ENCODE measurements around the gene PYCR2.

DNA sequence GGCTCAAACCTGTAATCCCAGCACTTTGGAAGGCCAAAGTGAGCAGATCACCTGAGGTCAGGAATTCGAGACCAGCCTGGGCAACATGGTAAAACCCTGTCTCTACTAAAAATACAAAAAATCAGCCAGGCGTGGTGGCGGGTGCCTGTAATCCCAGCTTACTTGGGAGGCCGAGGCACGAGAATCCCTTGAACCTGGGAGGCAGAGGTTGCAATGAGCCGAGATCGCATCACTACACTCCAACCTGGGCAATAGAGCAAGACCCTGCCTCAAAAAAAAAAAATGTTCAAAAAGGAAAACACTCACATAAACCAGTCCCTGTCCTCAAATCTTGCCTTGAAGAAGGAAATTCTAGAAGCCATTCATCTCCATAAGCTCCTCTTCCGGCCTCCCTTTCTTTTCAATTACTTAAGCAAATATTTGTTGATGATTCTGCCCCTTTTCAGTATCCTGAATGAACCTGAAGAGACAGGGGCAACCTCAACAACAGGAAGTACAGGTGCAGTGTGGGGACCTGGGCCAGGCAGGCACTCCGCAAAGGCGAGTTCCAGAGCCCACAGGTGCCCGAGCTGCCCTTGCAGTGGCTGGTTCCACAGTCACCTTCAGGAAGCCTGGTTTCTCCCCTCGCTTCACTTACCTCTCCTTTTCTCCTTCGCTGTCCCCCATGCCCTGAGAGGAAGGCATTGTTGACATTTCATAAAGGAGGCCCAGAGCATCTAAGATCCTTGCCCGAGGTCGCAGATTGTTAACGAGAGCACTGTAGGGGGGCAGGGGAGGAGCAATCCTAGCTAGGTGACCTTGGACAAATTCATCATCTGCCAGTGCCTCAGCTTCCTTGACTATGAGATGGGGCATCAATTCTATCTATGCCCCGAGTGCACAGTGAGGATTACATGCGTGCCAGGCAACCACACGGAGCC lies 26.2 kb downstream of the PYCR2 start:
- TF ChIP-seq POLR2AphosphoS5 (IDR thresholded peaks at IDR 0.05; ENCODE audit: insufficient read depth in 1 of 2, low read depth in 1 of 2) (no peak), POLR2A (IDR thresholded peaks at IDR 0.05) (no peak)
- TF ChIP-seq, protein P1, sequence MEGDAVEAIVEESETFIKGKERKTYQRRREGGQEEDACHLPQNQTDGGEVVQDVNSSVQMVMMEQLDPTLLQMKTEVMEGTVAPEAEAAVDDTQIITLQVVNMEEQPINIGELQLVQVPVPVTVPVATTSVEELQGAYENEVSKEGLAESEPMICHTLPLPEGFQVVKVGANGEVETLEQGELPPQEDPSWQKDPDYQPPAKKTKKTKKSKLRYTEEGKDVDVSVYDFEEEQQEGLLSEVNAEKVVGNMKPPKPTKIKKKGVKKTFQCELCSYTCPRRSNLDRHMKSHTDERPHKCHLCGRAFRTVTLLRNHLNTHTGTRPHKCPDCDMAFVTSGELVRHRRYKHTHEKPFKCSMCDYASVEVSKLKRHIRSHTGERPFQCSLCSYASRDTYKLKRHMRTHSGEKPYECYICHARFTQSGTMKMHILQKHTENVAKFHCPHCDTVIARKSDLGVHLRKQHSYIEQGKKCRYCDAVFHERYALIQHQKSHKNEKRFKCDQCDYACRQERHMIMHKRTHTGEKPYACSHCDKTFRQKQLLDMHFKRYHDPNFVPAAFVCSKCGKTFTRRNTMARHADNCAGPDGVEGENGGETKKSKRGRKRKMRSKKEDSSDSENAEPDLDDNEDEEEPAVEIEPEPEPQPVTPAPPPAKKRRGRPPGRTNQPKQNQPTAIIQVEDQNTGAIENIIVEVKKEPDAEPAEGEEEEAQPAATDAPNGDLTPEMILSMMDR (IDR thresholded peaks at IDR 0.05) = no peak

All from vagina (tissue), 2 donors.